Tibial nerve (tissue), 4 donors: ENCODE results near the gene PANX1. TPM values are rescaled to one million over a fixed set of nuclear protein-coding genes. Genes with fewer than 3 reads are reported as not detected.

Source experiments
- DNase-seq, 2 donors: peaks; one replicate each; pipeline ENCODE4 v3.0.0-alpha.2; 2019; ENCODE audit warnings: low spot score in 2 of 2
- H3K27ac ChIP-seq, 4 donors: fragments of 200-600 bp; sonication (generic) in 3 of 4; one replicate each; pipeline ENCODE4 v1.5.1; 2017 to 2019; ENCODE audit warnings: mild to moderate bottlenecking in 1 of 4
- H3K27me3 ChIP-seq, 2 donors: fragments of 200-600 bp; sonication (generic) in 1 of 2; one replicate each; pipeline versions ENCODE4 v1.5.1 to v1.6.0; 2017 to 2019
- H3K36me3 ChIP-seq, 3 donors: fragments of 200-600 bp; sonication (generic); one replicate each; pipeline ENCODE4 v1.5.1; 2018 to 2019
- H3K4me1 ChIP-seq, 4 donors: fragments of 200-600 bp; sonication (generic) in 3 of 4; one replicate each; pipeline ENCODE4 v1.5.1; 2017 to 2019
- H3K4me3 ChIP-seq, 4 donors: fragments of 200-600 bp; sonication (generic) in 3 of 4; one replicate each; pipeline ENCODE4 v1.5.1; 2017 to 2019; ENCODE audit warnings: mild to moderate bottlenecking in 1 of 4, moderate library complexity in 1 of 4
- H3K9me3 ChIP-seq, 4 donors: fragments of 200-600 bp; sonication (generic) in 3 of 4; one replicate each; pipeline ENCODE4 v1.5.1; 2017 to 2019
- EP300 ChIP-seq, 2 donors: sonication (generic); formaldehyde crosslinking; IDR thresholded peaks; one replicate each; pipeline ENCODE4 v1.6.1; 2017; ENCODE audit warnings: antibody characterized with exemption in 2 of 2, mild to moderate bottlenecking in 1 of 2
- POLR2A ChIP-seq, 2 donors: fragments of 450-650 bp; IDR thresholded peaks; one replicate each; pipeline ENCODE4 v1.6.1; 2017; ENCODE audit warnings: antibody characterized with exemption in 2 of 2, mild to moderate bottlenecking in 2 of 2, moderate library complexity in 2 of 2
- WGBS, 2 donors: methylation state at CpG; one replicate each; pipeline ENCODE4 v1.1.5; 2018; 5-methylcytosine and 5-hydroxymethylcytosine counted together
- total RNA-seq, 4 donors: library from RNA; depleted of rRNA; stranded (reverse); fragments of >200 nt; gene quantifications; one replicate each; pipeline ENCODE4 v1.1.0, GENCODE V29; 2016
- TF ChIP-seq, protein P1 (sequence below), 5 experiments: fragments of 200-600 bp in 3 of 5; fragments of 450-650 bp in 2 of 5; sonication (generic) in 3 of 5; IDR thresholded peaks; one replicate each; pipeline ENCODE4 v1.5.1; 2016 to 2019; ENCODE audit warnings: antibody characterized with exemption in 5 of 5, mild to moderate bottlenecking in 3 of 5, moderate library complexity in 2 of 5

The PANX1 gene
- total RNA-seq, 4 donors from 2014 or later = 17.5 to 36.6 (median 19.5) TPM

- Histone ChIP-seq H3K4me1 (no peaks in the 10 kb centered on the region), H3K4me3 (no peak overlapping the region), H3K9me3 (peaks cover 0 to 3% (median 0%) of the 10 kb centered on the region in 4 donors), H3K27me3 (no peaks in the 10 kb centered on the region), H3K36me3 (no peaks in the 10 kb centered on the region), H3K27ac (no peak overlapping the region)
- TF ChIP-seq, protein P1, sequence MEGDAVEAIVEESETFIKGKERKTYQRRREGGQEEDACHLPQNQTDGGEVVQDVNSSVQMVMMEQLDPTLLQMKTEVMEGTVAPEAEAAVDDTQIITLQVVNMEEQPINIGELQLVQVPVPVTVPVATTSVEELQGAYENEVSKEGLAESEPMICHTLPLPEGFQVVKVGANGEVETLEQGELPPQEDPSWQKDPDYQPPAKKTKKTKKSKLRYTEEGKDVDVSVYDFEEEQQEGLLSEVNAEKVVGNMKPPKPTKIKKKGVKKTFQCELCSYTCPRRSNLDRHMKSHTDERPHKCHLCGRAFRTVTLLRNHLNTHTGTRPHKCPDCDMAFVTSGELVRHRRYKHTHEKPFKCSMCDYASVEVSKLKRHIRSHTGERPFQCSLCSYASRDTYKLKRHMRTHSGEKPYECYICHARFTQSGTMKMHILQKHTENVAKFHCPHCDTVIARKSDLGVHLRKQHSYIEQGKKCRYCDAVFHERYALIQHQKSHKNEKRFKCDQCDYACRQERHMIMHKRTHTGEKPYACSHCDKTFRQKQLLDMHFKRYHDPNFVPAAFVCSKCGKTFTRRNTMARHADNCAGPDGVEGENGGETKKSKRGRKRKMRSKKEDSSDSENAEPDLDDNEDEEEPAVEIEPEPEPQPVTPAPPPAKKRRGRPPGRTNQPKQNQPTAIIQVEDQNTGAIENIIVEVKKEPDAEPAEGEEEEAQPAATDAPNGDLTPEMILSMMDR (IDR thresholded peaks at IDR 0.05) = no peak
- no peak for TF ChIP-seq EP300 (IDR thresholded peaks at IDR 0.05)
- TF ChIP-seq POLR2A (IDR thresholded peaks at IDR 0.05) = no peak
- DNase-seq = no peak
- WGBS, 2 donors = 28 to 29% methylated on average over 3 of the region's 3 CpGs
These were observed 72.4 kb downstream of the PANX1 start for GRCh38 chr11:94201004-94201465.

- H3K4me1 ChIP-seq = no peaks in the 10 kb centered on the region
- DNase-seq = no peak
- TF ChIP-seq POLR2A (IDR thresholded peaks at IDR 0.05) = no peak
- TF ChIP-seq, protein P1 (IDR thresholded peaks at IDR 0.05) = no peak
- no peak for TF ChIP-seq EP300 (IDR thresholded peaks at IDR 0.05)
- peaks cover 0 to 18% (median 2%) of the 10 kb centered on the region in 4 donors for H3K9me3 ChIP-seq
- no peak overlapping the region for H3K4me3 ChIP-seq
- 90 to 96% methylated on average over 3 of the region's 3 CpGs for WGBS, 2 donors
- H3K36me3 ChIP-seq = no peaks in the 10 kb centered on the region
- H3K27ac ChIP-seq = no peak overlapping the region
- H3K27me3 ChIP-seq = no peaks in the 10 kb centered on the region
These were observed 74.4 kb downstream of the PANX1 start for GRCh38 chr11:94203070-94203469.

GRCh38 chr11:94211261-94211830 is 82.7 kb downstream of the PANX1 start:
- Histone ChIP-seq H3K36me3 (no peaks in the 10 kb centered on the region), H3K27me3 (no peaks in the 10 kb centered on the region), H3K9me3 (peaks cover 0 to 22% (median 2%) of the 10 kb centered on the region in 4 donors), H3K4me3 (no peak overlapping the region), H3K27ac (no peak overlapping the region), H3K4me1 (no peaks in the 10 kb centered on the region)
- TF ChIP-seq EP300 (IDR thresholded peaks at IDR 0.05) = no peak
- TF ChIP-seq, protein P1 (IDR thresholded peaks at IDR 0.05) = no peak
- TF ChIP-seq POLR2A (IDR thresholded peaks at IDR 0.05) = no peak
- no peak for DNase-seq
- 54 to 70% methylated on average over 2 of the region's 2 CpGs for WGBS, 2 donors

GRCh38 chr11:94212898-94213297 is 84.3 kb downstream of the PANX1 start:
- no peak overlapping the region for H3K4me3 ChIP-seq
- no peak overlapping the region for H3K27ac ChIP-seq
- WGBS, 2 donors = 77 to 87% methylated on average over 2 of the region's 2 CpGs
- DNase-seq = no peak
- H3K27me3 ChIP-seq = no peaks in the 10 kb centered on the region
- peaks cover 0 to 10% (median 0%) of the 10 kb centered on the region in 4 donors for H3K9me3 ChIP-seq
- no peaks in the 10 kb centered on the region for H3K4me1 ChIP-seq
- TF ChIP-seq POLR2A (IDR thresholded peaks at IDR 0.05) = no peak
- TF ChIP-seq EP300 (IDR thresholded peaks at IDR 0.05) = no peak
- TF ChIP-seq, protein P1 (IDR thresholded peaks at IDR 0.05) = no peak
- no peaks in the 10 kb centered on the region for H3K36me3 ChIP-seq

GRCh38 chr11:94217705-94218104 is 89.1 kb downstream of the PANX1 start:
- WGBS, 2 donors = 68 to 80% methylated on average over 1 of the region's 1 CpG
- no peaks in the 10 kb centered on the region for H3K27me3 ChIP-seq
- no peak overlapping the region for H3K4me3 ChIP-seq
- peaks cover 0 to 36% (median 0%) of the 10 kb centered on the region in 4 donors for H3K9me3 ChIP-seq
- no peak for DNase-seq
- H3K27ac ChIP-seq = no peak overlapping the region
- no peaks in the 10 kb centered on the region for H3K4me1 ChIP-seq
- H3K36me3 ChIP-seq = no peaks in the 10 kb centered on the region
- TF ChIP-seq POLR2A (IDR thresholded peaks at IDR 0.05) = no peak
- no peak for TF ChIP-seq EP300 (IDR thresholded peaks at IDR 0.05)
